RWPE2 (cell line): ENCODE data around the gene MAP1S.

Source experiments
- ATAC-seq: fragments of 200-7000 bp; cut with Tn5 transposase; 3 replicates; pipeline ENCODE4 v1.9.1; 2021; ENCODE audit warnings: low read depth
- DNase-seq: peaks from one replicate; pipeline ENCODE4 v3.0.0-alpha.2; 2020; ENCODE audit warnings: low spot score
- H3K27ac ChIP-seq: fragments of 450-650 bp; 2 replicates; pipeline ENCODE4 v1.5.1; 2017; ENCODE audit warnings: mild to moderate bottlenecking; ENCODE audit not compliant: poor library complexity, severe bottlenecking
- H3K27me3 ChIP-seq: fragments of 250-450 bp; sonication (Bioruptor Pico); 2 replicates; pipeline ENCODE4 v1.5.1; 2021; ENCODE audit warnings: mild to moderate bottlenecking, moderate library complexity; ENCODE audit not compliant: insufficient read depth, poor library complexity, severe bottlenecking
- H3K36me3 ChIP-seq: fragments of 250-450 bp; sonication (Bioruptor Pico); 2 replicates; pipeline ENCODE4 v1.5.1; 2020; ENCODE audit warnings: low read depth, mild to moderate bottlenecking, moderate library complexity
- H3K4me1 ChIP-seq: fragments of 250-450 bp; sonication (Bioruptor Pico); 2 replicates; pipeline ENCODE4 v1.5.1; 2021; ENCODE audit warnings: mild to moderate bottlenecking, moderate library complexity; ENCODE audit not compliant: insufficient read depth, poor library complexity, severe bottlenecking
- H3K4me3 ChIP-seq: fragments of 250-450 bp; sonication (Bioruptor Pico); 2 replicates; pipeline ENCODE4 v1.5.1; 2021; ENCODE audit warnings: mild to moderate bottlenecking, moderate library complexity; ENCODE audit not compliant: severe bottlenecking
- H3K9me3 ChIP-seq: fragments of 250-450 bp; sonication (Bioruptor Pico); 2 replicates; pipeline ENCODE4 v1.5.1; 2021; ENCODE audit warnings: mild to moderate bottlenecking, moderate library complexity; ENCODE audit not compliant: severe bottlenecking
- CTCF ChIP-seq: fragments of 450-650 bp; IDR thresholded peaks from one replicate; pipeline ENCODE4 v1.5.1; 2017; ENCODE audit warnings: mild to moderate bottlenecking, moderate library complexity; ENCODE audit not compliant: poor library complexity, severe bottlenecking

The MAP1S gene

GRCh38 chr19:17751103-17751911 lies 32.0 kb downstream of the MAP1S start, which contains the start of gene FCHO1:
Gene FCHO1 (plus strand): TSS chr19:17751477. CDS start chr19:17755165, 3,688 bp downstream.
- H3K27me3 ChIP-seq: no peaks in the 10 kb centered on the region
- no peak for ATAC-seq

DNA sequence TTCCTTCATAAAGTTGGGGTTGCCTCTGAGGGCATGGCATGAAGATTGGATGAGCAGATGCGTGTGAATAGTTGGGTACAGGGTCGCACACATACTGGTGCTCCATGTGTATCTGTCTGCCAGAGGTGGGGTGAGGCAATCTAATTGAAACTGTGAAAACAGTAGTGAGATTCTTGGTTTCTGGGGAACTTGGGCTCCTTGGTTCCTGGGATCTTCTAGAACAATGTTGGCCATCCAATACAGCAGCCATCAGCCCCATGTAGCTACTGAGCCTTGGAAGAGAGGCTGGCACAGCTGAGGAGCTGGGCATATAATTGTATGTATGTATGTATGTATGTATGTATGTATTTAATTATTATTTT lies 32.6 kb downstream of the MAP1S start:
- Histone ChIP-seq H3K9me3 (no peaks in the 10 kb centered on the region), H3K27ac (no peak overlapping the region), H3K4me1 (peaks cover 7% of the 10 kb centered on the region), H3K27me3 (no peaks in the 10 kb centered on the region), H3K4me3 (no peak overlapping the region), H3K36me3 (no peaks in the 10 kb centered on the region)
- DNase-seq (no peak), ATAC-seq (no peak)
- no peak for TF ChIP-seq CTCF

More at GRCh38 chr19:17751103-17751911, 32.0 kb downstream of the MAP1S start, which contains the start of gene FCHO1:
- DNase-seq: no peak
- no peak for TF ChIP-seq CTCF
- H3K9me3 ChIP-seq: no peaks in the 10 kb centered on the region
- peaks cover 7% of the 10 kb centered on the region for H3K4me1 ChIP-seq
- H3K36me3 ChIP-seq: no peaks in the 10 kb centered on the region
- no peak within 1 kb of the TSS for H3K4me3 ChIP-seq
- no peak within 1 kb of the TSS for H3K27ac ChIP-seq

DNA sequence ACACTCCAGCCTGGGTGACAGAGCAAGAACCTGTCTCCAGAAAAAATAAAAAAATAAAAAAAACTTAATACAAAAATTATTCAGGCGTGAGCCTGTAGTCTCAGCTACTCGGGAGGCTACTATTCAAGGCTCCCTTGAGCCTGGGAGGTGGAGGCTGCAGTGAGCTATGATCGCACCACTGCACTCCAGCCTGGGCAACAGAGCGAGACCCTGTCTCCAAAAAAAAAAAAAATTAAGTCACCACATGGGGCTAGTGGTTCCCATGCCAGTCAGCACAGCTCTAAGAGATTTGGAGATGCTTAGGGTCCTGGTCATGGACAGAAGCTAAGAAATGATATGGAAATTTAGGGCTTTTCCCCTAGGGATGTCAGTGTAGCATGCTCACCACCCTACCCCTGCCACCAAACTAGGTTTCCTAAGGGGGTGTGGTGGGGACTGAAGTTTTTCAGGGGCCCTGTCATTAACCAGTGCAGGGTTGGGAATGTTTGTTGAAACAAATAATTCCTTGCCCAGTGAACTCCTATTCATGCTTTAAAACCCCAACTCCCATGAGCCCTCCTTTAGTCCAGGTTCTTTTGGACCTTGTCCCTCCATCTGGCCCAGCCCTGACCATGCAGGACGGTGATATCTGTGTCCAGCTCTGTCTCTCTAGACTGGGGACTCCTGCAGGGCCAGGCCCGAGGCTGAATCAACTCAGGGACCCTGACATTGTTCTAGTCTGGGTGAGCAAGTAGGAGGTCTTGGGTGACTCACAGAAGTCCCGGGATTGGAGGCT lies 33.8 kb downstream of the MAP1S start:
- Histone ChIP-seq H3K9me3 (no peaks in the 10 kb centered on the region), H3K27me3 (no peaks in the 10 kb centered on the region), H3K4me1 (peaks cover 7% of the 10 kb centered on the region), H3K36me3 (no peaks in the 10 kb centered on the region), H3K27ac (no peak overlapping the region), H3K4me3 (no peak overlapping the region)
- ATAC-seq (no peak), DNase-seq (no peak)
- no peak for TF ChIP-seq CTCF

DNA sequence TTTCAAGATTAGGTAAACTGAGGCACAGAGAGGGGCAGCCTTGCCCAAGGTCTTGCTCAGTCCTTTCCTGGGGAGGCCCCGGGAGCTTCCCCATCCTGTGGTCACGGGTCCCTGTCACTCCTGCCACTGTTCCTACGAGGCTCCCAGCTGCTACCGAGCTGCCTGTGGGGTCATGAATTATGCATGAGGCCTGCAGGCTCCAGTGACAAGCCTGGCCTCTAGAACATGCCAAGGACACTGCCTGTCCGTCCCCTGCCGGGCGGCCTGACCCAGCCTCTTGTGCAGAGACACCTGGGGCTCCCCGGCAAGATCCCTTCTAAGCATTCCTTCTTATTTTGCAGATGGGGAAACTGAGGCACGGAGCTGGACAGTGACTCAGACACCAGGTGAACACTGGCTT lies 34.7 kb downstream of the MAP1S start:
- no peaks in the 10 kb centered on the region for H3K9me3 ChIP-seq
- no peak overlapping the region for H3K4me3 ChIP-seq
- DNase-seq (no peak), ATAC-seq (no peak)
- no peak overlapping the region for H3K27ac ChIP-seq
- no peaks in the 10 kb centered on the region for H3K36me3 ChIP-seq
- H3K4me1 ChIP-seq: peaks cover 7% of the 10 kb centered on the region
- TF ChIP-seq CTCF: no peak
- no peaks in the 10 kb centered on the region for H3K27me3 ChIP-seq
